Fibroblast of villous mesenchyme (primary cell): ENCODE results near the gene AHCY. TPM values are rescaled to one million over a fixed set of nuclear protein-coding genes. Genes with fewer than 3 reads are reported as not detected.

Experiments
- DNase-seq: peaks from one replicate; pipeline ENCODE4 v3.0.0-alpha.2; 2010; ENCODE audit warnings: low read depth
- H3K4me3 ChIP-seq: 2 replicates; pipeline ENCODE4 v1.5.1; 2011; ENCODE audit warnings: low read depth, mild to moderate bottlenecking, low read length
- CTCF ChIP-seq: IDR thresholded peaks from 2 replicates; pipeline ENCODE4 v1.5.1; 2012; ENCODE audit warnings: low read depth, mild to moderate bottlenecking, low read length; ENCODE audit not compliant: insufficient read depth
- small RNA-seq: library from RNA; depleted of rRNA; stranded (forward); fragments of <200 nt; gene quantifications from one replicate; pipeline ENCODE3, GENCODE V24; 2012
- total RNA-seq: library from RNA; depleted of rRNA; stranded (reverse); fragments of >200 nt; gene quantifications from 2 replicates; pipeline ENCODE4 v1.2.3, GENCODE V29; 2012

The AHCY gene
- total RNA-seq, 1 donor, result 94.6 TPM

GRCh38 chr20:34231634-34232033 lies 71.5 kb downstream of the AHCY start:
- no peak for TF ChIP-seq CTCF
- no peak overlapping the region for H3K4me3 ChIP-seq

More at GRCh38 chr20:34231634-34232033, 71.5 kb downstream of the AHCY start:
- DNase-seq, result no peak

Small RNA genes lying within 50 kb of the gene (small RNA-seq; reads per million reads assigned to genes)
- gene AL356299.1, result not detected

Other genes with a start within 250 kb of the AHCY start
- gene EIF2S2, start 191.1 kb downstream of the AHCY start, total RNA-seq, result 115 and 125 TPM in 2 replicates
- not detected in 2 replicates for gene ASIP, start 61.9 kb downstream of the AHCY start, total RNA-seq
- gene ITCH, start 59.9 kb upstream of the AHCY start, total RNA-seq, result 88.9 and 101 TPM in 2 replicates
- gene DYNLRB1, start 213.1 kb upstream of the AHCY start, total RNA-seq, result 57.4 and 59.6 TPM in 2 replicates